ENCODE data around the gene TNRC6A.
"Not testable (repeated sequence)": the region's sequence is repeated elsewhere in the genome, so short reads cannot be mapped to it uniquely, and the experiment has no call there.

The TNRC6A gene

GRCh38 chr16:24807301-24807700, 77.8 kb downstream of the TNRC6A start:
- no peak overlapping the region for H3K4me3 ChIP-seq (ENCODE audit: low read length)
- H3K9ac ChIP-seq (ENCODE audit: low read length), result no peak overlapping the region
- H3K36me3 ChIP-seq (ENCODE audit: control insufficient read depth, insufficient read depth, low read length), result peaks cover 41% of the 10 kb centered on the region
- H3K4me1 ChIP-seq (ENCODE audit: control insufficient read depth, insufficient read depth, low read length), result no peaks in the 10 kb centered on the region
- H3K27me3 ChIP-seq (ENCODE audit: control insufficient read depth, insufficient read depth, low read length), result no peaks in the 10 kb centered on the region
- no peak overlapping the region for H3K27ac ChIP-seq (ENCODE audit: low read depth, low read length)

DNA sequence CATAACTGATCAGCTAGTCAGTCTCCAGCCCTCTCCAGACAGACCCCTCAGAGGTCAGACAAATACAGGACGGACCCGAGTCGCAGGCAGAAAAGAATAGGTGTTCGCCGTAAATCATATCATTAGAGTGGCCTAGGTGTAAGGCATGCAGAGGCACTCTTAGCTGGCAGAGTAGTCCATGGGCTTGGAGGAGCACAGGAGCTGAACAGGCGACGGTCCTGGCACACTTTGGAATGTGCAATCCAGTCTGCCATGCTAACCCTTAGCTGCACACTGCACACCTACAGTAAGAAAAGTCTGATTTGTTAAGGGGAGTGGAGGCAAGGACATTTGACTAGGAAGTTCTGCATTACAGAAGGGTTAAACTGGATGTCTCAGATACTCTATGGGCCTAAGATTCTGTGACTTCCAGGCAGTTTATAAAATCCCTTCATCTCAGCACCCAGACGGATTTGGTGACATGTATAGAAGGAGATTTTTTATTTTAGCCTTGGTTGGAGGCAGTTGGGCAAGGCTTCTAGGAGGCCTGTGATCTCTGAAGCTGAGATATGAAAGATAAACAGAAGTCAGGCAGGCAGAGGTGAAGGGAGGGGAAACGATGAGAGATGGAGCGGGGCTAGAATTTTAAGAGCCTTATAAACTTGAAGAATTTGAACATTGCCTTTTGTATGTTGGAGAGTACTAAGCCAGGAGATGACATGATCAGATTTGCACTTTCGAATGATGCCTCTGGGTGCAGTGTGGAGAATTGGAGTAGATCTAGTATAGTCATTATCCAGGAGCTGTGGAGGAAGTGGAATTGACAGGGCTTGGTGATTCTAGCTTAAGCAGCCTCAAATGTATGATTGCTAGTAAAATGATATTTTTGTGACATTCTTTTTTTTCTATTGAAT, 81.7 kb downstream of the TNRC6A start:
- peaks cover 33% of the 10 kb centered on the region for H3K36me3 ChIP-seq (ENCODE audit: control insufficient read depth, insufficient read depth, low read length)
- no peak overlapping the region for H3K4me3 ChIP-seq (ENCODE audit: low read length)
- no peaks in the 10 kb centered on the region for H3K4me1 ChIP-seq (ENCODE audit: control insufficient read depth, insufficient read depth, low read length)
- H3K27ac ChIP-seq (ENCODE audit: low read depth, low read length), result no peak overlapping the region
- no peak overlapping the region for H3K9ac ChIP-seq (ENCODE audit: low read length)
- no peaks in the 10 kb centered on the region for H3K27me3 ChIP-seq (ENCODE audit: control insufficient read depth, insufficient read depth, low read length)

GRCh38 chr16:24812813-24813212, 83.4 kb downstream of the TNRC6A start:
- H3K9ac ChIP-seq (ENCODE audit: low read length); H3K27me3 ChIP-seq (ENCODE audit: control insufficient read depth, insufficient read depth, low read length); H3K4me3 ChIP-seq (ENCODE audit: low read length); H3K4me1 ChIP-seq (ENCODE audit: control insufficient read depth, insufficient read depth, low read length); H3K27ac ChIP-seq (ENCODE audit: low read depth, low read length): not testable (repeated sequence)
- H3K36me3 ChIP-seq (ENCODE audit: control insufficient read depth, insufficient read depth, low read length), result peaks cover 30% of the 10 kb centered on the region

- Histone ChIP-seq H3K27ac (ENCODE audit: low read depth, low read length) (no peak overlapping the region), H3K36me3 (ENCODE audit: control insufficient read depth, insufficient read depth, low read length) (peaks cover 36% of the 10 kb centered on the region), H3K4me3 (ENCODE audit: low read length) (no peak overlapping the region), H3K4me1 (ENCODE audit: control insufficient read depth, insufficient read depth, low read length) (no peaks in the 10 kb centered on the region), H3K27me3 (ENCODE audit: control insufficient read depth, insufficient read depth, low read length) (no peaks in the 10 kb centered on the region), H3K9ac (ENCODE audit: low read length) (no peak overlapping the region)
These were observed 85.6 kb downstream of the TNRC6A start for GRCh38 chr16:24815021-24815420.

DNA sequence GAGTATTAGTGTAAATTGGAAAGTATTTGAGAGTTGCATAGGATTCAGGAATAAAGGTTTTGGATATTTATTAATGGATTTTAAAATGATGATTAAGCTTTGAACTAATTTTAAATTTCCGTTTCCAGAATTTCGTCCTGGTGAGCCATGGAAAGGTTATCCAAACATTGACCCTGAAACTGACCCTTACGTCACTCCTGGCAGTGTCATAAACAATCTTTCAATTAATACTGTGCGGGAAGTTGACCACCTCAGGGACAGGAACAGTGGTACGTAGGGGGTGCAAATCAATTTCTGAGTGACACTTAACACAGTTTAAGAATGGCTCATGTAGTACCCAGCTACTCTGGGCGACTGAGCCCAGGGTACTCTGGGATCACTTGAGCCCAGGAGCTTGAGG, 87.2 kb downstream of the TNRC6A start:
- Histone ChIP-seq H3K9ac (ENCODE audit: low read length) (no peak overlapping the region), H3K36me3 (ENCODE audit: control insufficient read depth, insufficient read depth, low read length) (peaks cover 38% of the 10 kb centered on the region)

GRCh38 chr16:24819462-24820040, 90.1 kb downstream of the TNRC6A start:
- Histone ChIP-seq H3K4me3 (ENCODE audit: low read length) (no peak overlapping the region), H3K27ac (ENCODE audit: low read depth, low read length) (no peak overlapping the region), H3K36me3 (ENCODE audit: control insufficient read depth, insufficient read depth, low read length) (peaks cover 46% of the 10 kb centered on the region), H3K9ac (ENCODE audit: low read length) (no peak overlapping the region), H3K27me3 (ENCODE audit: control insufficient read depth, insufficient read depth, low read length) (no peaks in the 10 kb centered on the region), H3K4me1 (ENCODE audit: control insufficient read depth, insufficient read depth, low read length) (peaks cover 3% of the 10 kb centered on the region)

More for the DNA sequence above, 87.2 kb downstream of the TNRC6A start:
- Histone ChIP-seq H3K27me3 (ENCODE audit: control insufficient read depth, insufficient read depth, low read length) (no peaks in the 10 kb centered on the region), H3K27ac (ENCODE audit: low read depth, low read length) (no peak overlapping the region), H3K4me1 (ENCODE audit: control insufficient read depth, insufficient read depth, low read length) (no peaks in the 10 kb centered on the region), H3K4me3 (ENCODE audit: low read length) (no peak overlapping the region)

DNA sequence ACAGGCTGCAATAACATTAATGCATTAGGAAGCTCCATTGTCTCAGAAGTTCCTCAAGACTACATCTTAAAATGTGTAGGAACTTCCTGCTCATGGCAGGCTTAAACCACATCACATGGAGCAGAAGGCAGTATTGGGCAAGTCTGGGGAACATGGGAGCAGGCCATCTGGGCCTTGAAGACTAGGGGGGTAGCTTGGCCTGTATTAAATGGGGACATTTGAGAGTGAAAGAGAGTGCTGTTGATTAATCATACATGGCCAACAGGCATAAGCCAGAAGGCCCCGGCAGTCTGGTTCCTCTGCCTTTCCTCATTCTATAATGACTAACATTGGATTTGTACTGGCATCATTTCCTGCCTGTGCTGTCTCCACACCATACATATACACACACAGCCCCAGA, 91.1 kb downstream of the TNRC6A start:
- Histone ChIP-seq H3K36me3 (ENCODE audit: control insufficient read depth, insufficient read depth, low read length) (peaks cover 42% of the 10 kb centered on the region), H3K4me1 (ENCODE audit: control insufficient read depth, insufficient read depth, low read length) (peaks cover 3% of the 10 kb centered on the region), H3K9ac (ENCODE audit: low read length) (no peak overlapping the region), H3K4me3 (ENCODE audit: low read length) (no peak overlapping the region), H3K27me3 (ENCODE audit: control insufficient read depth, insufficient read depth, low read length) (no peaks in the 10 kb centered on the region), H3K27ac (ENCODE audit: low read depth, low read length) (no peak overlapping the region)

DNA sequence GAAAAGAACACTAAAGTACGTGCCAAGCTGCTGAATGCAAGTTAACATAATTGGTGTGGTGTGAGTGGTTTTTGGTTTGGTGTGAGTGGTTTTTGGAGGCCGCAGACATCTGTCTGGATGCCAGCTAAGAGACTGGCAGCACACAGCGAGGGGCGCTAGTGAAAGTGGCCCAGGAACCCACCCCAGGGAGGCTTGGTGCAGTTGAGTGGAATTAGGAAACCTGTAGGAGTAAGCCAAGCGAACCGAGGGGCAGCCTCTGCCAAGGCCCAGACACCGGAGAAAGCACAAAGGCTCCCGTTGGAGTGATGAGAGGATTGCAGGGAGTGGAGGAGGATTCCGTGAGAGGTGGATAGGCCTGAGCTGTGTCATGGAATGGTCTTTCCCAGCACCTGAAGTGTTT, 91.7 kb downstream of the TNRC6A start:
- Histone ChIP-seq H3K27ac (ENCODE audit: low read depth, low read length) (no peak overlapping the region), H3K9ac (ENCODE audit: low read length) (no peak overlapping the region), H3K4me1 (ENCODE audit: control insufficient read depth, insufficient read depth, low read length) (peaks cover 3% of the 10 kb centered on the region), H3K27me3 (ENCODE audit: control insufficient read depth, insufficient read depth, low read length) (no peaks in the 10 kb centered on the region), H3K4me3 (ENCODE audit: low read length) (no peak overlapping the region), H3K36me3 (ENCODE audit: control insufficient read depth, insufficient read depth, low read length) (peaks cover 47% of the 10 kb centered on the region)

DNA sequence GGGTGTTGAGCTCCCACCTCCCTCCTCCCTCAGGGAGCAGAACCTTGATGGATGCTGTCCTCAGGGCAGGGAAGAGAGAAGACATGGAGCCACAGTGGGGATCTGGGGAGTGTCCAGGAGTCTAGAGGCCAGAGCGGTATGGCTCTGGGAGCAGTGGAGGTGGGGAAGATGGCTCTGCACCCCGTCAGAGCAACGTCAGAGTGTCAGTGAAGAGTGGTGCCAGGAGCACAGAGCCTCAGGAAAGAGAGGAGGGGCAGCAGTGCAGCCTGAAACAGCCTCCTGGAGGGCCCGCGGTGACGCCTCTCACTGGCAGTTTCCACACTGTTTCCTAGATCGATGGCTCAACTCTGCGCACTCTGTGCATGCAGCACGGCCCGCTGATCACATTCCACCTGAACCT, 93.1 kb downstream of the TNRC6A start:
- Histone ChIP-seq H3K4me1 (ENCODE audit: control insufficient read depth, insufficient read depth, low read length) (peaks cover 3% of the 10 kb centered on the region), H3K36me3 (ENCODE audit: control insufficient read depth, insufficient read depth, low read length) (peaks cover 46% of the 10 kb centered on the region), H3K27me3 (ENCODE audit: control insufficient read depth, insufficient read depth, low read length) (no peaks in the 10 kb centered on the region), H3K4me3 (ENCODE audit: low read length) (no peak overlapping the region), H3K27ac (ENCODE audit: low read depth, low read length) (peak overlapping the region; percentile 74), H3K9ac (ENCODE audit: low read length) (no peak overlapping the region)

DNA sequence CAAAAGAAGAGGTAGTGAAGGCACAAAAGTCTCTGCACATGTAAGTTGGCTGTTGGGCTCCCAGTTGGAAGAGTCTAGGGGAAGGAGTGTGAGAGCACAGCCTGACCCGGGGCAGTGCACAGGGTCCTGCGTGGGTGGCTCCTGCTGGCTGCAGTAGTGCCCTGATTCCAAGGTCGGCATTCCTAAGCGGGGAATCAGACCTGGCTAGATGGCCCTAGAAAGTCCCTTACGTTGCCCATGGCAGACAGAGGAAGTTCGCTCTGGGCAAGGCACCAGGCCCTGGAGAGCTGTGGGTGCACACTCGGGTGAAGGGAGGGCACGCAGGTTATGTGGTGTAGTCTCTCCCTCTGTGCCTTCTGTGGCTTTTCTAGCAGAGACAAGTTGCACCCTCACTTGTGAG, 93.5 kb downstream of the TNRC6A start:
- no peaks in the 10 kb centered on the region for H3K27me3 ChIP-seq (ENCODE audit: control insufficient read depth, insufficient read depth, low read length)
- no peak overlapping the region for H3K4me3 ChIP-seq (ENCODE audit: low read length)
- H3K36me3 ChIP-seq (ENCODE audit: control insufficient read depth, insufficient read depth, low read length), result peaks cover 43% of the 10 kb centered on the region
- H3K27ac ChIP-seq (ENCODE audit: low read depth, low read length), result peak overlapping the region; percentile 59
- H3K9ac ChIP-seq (ENCODE audit: low read length), result no peak overlapping the region
- peaks cover 3% of the 10 kb centered on the region for H3K4me1 ChIP-seq (ENCODE audit: control insufficient read depth, insufficient read depth, low read length)

- H3K27me3 ChIP-seq (ENCODE audit: control insufficient read depth, insufficient read depth, low read length), result no peaks in the 10 kb centered on the region
- H3K27ac ChIP-seq (ENCODE audit: low read depth, low read length), result peak overlapping the region; percentile 11
- peaks cover 30% of the 10 kb centered on the region for H3K36me3 ChIP-seq (ENCODE audit: control insufficient read depth, insufficient read depth, low read length)
- no peak overlapping the region for H3K9ac ChIP-seq (ENCODE audit: low read length)
- H3K4me1 ChIP-seq (ENCODE audit: control insufficient read depth, insufficient read depth, low read length), result peaks cover 3% of the 10 kb centered on the region
- H3K4me3 ChIP-seq (ENCODE audit: low read length), result no peak overlapping the region
These were observed 96.2 kb downstream of the TNRC6A start for GRCh38 chr16:24825696-24826095.

DNA sequence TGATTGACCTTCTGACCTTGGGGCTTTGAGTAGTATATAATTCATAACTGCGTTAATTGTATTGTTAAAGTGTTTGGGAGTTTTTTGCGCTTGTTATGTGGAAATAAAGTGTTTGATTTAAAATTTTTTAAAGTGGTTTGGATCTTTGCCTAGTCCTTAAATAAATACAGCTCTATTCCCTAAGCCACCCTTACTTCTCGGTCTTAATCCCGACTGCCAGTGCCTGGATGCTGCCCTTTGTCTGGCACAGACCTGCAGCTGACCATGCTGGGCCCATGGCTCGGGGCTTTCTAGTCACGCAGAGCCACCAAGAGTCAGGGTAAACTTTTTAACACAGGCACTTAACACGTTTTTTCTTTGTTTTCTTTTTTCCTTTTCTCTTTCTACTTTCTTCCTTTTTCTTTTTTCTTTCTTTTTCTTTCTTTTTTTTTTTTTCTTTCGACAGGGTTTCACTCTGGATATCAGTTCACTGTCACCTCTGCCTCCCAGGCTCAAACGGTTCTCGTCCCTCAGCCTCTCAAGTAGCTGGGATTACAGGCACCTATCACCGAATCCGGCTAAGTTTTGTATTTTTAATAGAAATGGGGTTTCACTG, 96.7 kb downstream of the TNRC6A start:
- peaks cover 3% of the 10 kb centered on the region for H3K4me1 ChIP-seq (ENCODE audit: control insufficient read depth, insufficient read depth, low read length)
- peak overlapping the region; percentile 11 for H3K27ac ChIP-seq (ENCODE audit: low read depth, low read length)
- no peaks in the 10 kb centered on the region for H3K27me3 ChIP-seq (ENCODE audit: control insufficient read depth, insufficient read depth, low read length)
- peaks cover 29% of the 10 kb centered on the region for H3K36me3 ChIP-seq (ENCODE audit: control insufficient read depth, insufficient read depth, low read length)
- H3K9ac ChIP-seq (ENCODE audit: low read length), result no peak overlapping the region
- no peak overlapping the region for H3K4me3 ChIP-seq (ENCODE audit: low read length)

All from rectal smooth muscle tissue (tissue), 1 donor.